ENCODE results near the gene LAMTOR5.

The LAMTOR5 gene

DNA sequence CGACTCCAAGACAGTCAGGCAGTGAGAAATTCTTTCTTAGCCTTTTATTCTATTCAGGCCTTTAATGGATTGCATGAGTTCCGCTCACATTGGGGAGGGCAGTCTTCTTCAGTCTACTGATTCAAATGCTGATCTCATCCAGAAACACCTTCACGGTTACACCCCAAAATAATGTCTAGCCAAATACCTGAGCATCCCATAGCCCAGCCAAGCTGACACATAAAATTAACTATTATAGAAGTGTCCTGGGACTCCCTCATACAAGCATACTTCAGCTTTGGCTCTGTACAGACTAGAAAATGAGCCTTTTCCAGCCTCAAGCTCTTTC is 13.0 kb downstream of the LAMTOR5 start:
- TF ChIP-seq CTCF (IDR thresholded peaks at IDR 0.05; ENCODE audit: insufficient read depth, missing control alignments) = no peak
- no peak for FAIRE-seq
- DNase-seq (ENCODE audit: insufficient read length, low spot score) = no peak

GRCh38 chr1:110393691-110394492 is 13.6 kb downstream of the LAMTOR5 start:
- DNase-seq (ENCODE audit: insufficient read length, low spot score) (no peak), FAIRE-seq (no peak)
- no peak for TF ChIP-seq CTCF (IDR thresholded peaks at IDR 0.05; ENCODE audit: insufficient read depth, missing control alignments)

GRCh38 chr1:110393286-110393685 is 14.2 kb downstream of the LAMTOR5 start:
- no peak for TF ChIP-seq CTCF (IDR thresholded peaks at IDR 0.05; ENCODE audit: insufficient read depth, missing control alignments)
- FAIRE-seq = no peak
- DNase-seq (ENCODE audit: insufficient read length, low spot score) = no peak

DNA sequence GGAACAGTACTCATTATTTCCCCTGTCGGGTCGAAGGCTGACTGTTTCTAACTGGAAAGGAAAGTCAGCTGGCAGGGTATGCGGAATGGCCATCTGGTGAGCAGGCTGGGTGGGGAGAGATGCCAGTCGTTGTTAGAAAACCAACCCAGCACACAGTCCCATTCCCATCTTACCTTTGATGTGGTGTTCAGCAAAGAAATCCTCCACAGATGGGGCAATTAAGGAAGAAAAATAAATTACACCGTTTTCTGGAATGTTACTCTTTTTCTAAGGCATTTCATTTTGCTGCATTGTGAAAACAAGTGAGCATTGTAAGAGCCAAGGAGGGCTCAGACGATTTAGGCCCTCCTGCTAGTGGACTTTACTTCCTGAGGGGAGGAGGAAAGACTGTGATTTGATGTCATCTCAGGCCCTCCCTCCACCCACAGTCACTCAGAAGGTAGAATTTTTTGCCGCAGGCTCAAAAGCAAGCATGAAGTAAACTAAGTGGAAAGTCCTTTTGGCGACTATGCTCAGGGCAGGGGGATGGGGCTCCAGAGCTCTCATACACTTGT is 16.7 kb downstream of the LAMTOR5 start, which contains the start of gene SLC16A4:
TSS of gene SLC16A4 (minus strand) at position 335 of the 554 bp plus-strand sequence. CDS start 1,703 bp downstream, outside the sequence.
- no peak for DNase-seq (ENCODE audit: insufficient read length, low spot score)
- no peak for TF ChIP-seq CTCF (IDR thresholded peaks at IDR 0.05; ENCODE audit: insufficient read depth, missing control alignments)
- no peak for FAIRE-seq

GRCh38 chr1:110390096-110390495 is 17.4 kb downstream of the LAMTOR5 start:
- FAIRE-seq (no peak), DNase-seq (ENCODE audit: insufficient read length, low spot score) (no peak)
- TF ChIP-seq CTCF (IDR thresholded peaks at IDR 0.05; ENCODE audit: insufficient read depth, missing control alignments) = no peak

- no peak for TF ChIP-seq CTCF (IDR thresholded peaks at IDR 0.05; ENCODE audit: insufficient read depth, missing control alignments)
- FAIRE-seq = no peak
- DNase-seq (ENCODE audit: insufficient read length, low spot score) = no peak
Measured at GRCh38 chr1:110387048-110387754, 20.3 kb downstream of the LAMTOR5 start.

Data from D721Med (cell line).